K562 (cell line): ENCODE measurements around the gene RAI1. TPM values are rescaled to one million over a fixed set of nuclear protein-coding genes. Genes with fewer than 3 reads are reported as not detected.

Experiments used
- CREM ChIP-seq: IDR thresholded peaks from 2 replicates; pipeline ENCODE4 v1.6.1; 2014; ENCODE audit warnings: antibody characterized with exemption, low read depth
- L3MBTL2 ChIP-seq: fragments of 450-650 bp; IDR thresholded peaks from 2 replicates; pipeline ENCODE4 v1.6.1; 2016; ENCODE audit warnings: mild to moderate bottlenecking, moderate library complexity
- PML ChIP-seq: IDR thresholded peaks from 2 replicates; pipeline ENCODE4 v1.6.1; 2012; ENCODE audit warnings: low read length, inconsistent platforms
- PRMT5 ChIP-seq: sonication (generic); formaldehyde crosslinking; IDR thresholded peaks from 2 replicates; pipeline ENCODE4 v1.5.0; 2020; ENCODE audit warnings: missing genetic modification reagents
- ZFX ChIP-seq: sonication (generic); formaldehyde crosslinking; IDR thresholded peaks from 2 replicates; pipeline ENCODE4 v1.8.0; 2022; ENCODE audit warnings: mild to moderate bottlenecking, missing genetic modification reagents, moderate library complexity
- ZNF311 ChIP-seq: fragments of 250-450 bp; sonication (Bioruptor Pico); IDR thresholded peaks from 2 replicates; pipeline ENCODE4 v1.4.0; 2020; ENCODE audit warnings: mild to moderate bottlenecking, moderate library complexity
- polyA plus RNA-seq, 8 experiments: library from polyadenylated mRNA; depleted of rRNA in 4 of 8; stranded (reverse) in 5 of 8; unstranded in 3 of 8; fragments of >200 nt; fragmentation: Nextera tagmentation in 2 of 8; fragmentation: Illumina TruSeq in 1 of 8; extraction: Ambion mirVana in 2 of 8; extraction: Trizol in 1 of 8; gene quantifications; 2 replicates each; pipeline versions ENCODE4 v1.2.1 to v1.2.3, GENCODE V29; 2011 to 2014; ENCODE audit warnings: inconsistent platforms in 1 of 8, missing spikeins in 1 of 8
- total RNA-seq, 7 experiments: library from RNA; depleted of rRNA in 6 of 7; stranded (reverse); fragments of >200 nt in 6 of 7; fragmentation: Illumina TruSeq in 2 of 7; extraction: Trizol in 2 of 7; gene quantifications; 2 replicates each; pipeline versions ENCODE4 v1.2.1 to v1.2.3, GENCODE V29; 2011 to 2021; ENCODE audit warnings: low replicate concordance in 1 of 7
- TF ChIP-seq, protein P1 (sequence below): sonication (generic); formaldehyde crosslinking; IDR thresholded peaks from 2 replicates; pipeline ENCODE4 v1.8.0; 2023; ENCODE audit warnings: missing genetic modification reagents, mild to moderate bottlenecking, borderline replicate concordance
- TF ChIP-seq, protein P2 (sequence below): fragments of 250-450 bp; sonication (Bioruptor Pico); IDR thresholded peaks from 2 replicates; pipeline ENCODE4 v1.4.0; 2020; ENCODE audit warnings: mild to moderate bottlenecking, moderate library complexity, borderline replicate concordance
- TF ChIP-seq, protein P3 (sequence below): fragments of 450-650 bp; IDR thresholded peaks from 2 replicates; pipeline ENCODE4 v1.6.1; 2016; ENCODE audit warnings: mild to moderate bottlenecking, moderate library complexity

RAI1 gene
- total and polyA plus RNA-seq, 9 of the 15 experiments (the other 6 are each of a cell fraction or from before 2014, with no cell fraction given), result 0.68 to 19.9 (median 5.5) TPM

DNA sequence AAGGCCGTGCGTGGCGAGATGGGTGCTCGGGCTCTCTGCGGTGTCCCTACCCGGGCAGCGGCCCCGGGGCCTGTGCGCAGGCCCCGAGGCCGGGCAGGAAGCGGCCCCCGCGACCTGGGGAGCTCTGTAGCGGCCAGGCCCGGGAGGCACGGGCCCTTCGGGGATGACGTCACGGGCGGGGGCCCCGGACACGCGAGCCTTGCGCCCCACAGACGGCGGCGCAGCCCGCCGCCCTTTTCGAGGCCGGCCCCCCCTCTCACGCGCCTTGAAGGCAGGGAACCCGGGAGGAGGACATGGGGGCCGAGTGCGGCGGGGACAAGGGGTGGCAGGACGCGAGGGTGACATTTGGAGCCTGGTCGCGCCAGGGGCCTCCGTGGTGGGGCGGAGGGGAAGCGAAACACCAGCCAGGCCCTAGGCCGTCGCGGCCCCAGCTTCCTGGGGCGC, 1.1 kb downstream of the RAI1 start (continued):
- TF ChIP-seq, protein P1, sequence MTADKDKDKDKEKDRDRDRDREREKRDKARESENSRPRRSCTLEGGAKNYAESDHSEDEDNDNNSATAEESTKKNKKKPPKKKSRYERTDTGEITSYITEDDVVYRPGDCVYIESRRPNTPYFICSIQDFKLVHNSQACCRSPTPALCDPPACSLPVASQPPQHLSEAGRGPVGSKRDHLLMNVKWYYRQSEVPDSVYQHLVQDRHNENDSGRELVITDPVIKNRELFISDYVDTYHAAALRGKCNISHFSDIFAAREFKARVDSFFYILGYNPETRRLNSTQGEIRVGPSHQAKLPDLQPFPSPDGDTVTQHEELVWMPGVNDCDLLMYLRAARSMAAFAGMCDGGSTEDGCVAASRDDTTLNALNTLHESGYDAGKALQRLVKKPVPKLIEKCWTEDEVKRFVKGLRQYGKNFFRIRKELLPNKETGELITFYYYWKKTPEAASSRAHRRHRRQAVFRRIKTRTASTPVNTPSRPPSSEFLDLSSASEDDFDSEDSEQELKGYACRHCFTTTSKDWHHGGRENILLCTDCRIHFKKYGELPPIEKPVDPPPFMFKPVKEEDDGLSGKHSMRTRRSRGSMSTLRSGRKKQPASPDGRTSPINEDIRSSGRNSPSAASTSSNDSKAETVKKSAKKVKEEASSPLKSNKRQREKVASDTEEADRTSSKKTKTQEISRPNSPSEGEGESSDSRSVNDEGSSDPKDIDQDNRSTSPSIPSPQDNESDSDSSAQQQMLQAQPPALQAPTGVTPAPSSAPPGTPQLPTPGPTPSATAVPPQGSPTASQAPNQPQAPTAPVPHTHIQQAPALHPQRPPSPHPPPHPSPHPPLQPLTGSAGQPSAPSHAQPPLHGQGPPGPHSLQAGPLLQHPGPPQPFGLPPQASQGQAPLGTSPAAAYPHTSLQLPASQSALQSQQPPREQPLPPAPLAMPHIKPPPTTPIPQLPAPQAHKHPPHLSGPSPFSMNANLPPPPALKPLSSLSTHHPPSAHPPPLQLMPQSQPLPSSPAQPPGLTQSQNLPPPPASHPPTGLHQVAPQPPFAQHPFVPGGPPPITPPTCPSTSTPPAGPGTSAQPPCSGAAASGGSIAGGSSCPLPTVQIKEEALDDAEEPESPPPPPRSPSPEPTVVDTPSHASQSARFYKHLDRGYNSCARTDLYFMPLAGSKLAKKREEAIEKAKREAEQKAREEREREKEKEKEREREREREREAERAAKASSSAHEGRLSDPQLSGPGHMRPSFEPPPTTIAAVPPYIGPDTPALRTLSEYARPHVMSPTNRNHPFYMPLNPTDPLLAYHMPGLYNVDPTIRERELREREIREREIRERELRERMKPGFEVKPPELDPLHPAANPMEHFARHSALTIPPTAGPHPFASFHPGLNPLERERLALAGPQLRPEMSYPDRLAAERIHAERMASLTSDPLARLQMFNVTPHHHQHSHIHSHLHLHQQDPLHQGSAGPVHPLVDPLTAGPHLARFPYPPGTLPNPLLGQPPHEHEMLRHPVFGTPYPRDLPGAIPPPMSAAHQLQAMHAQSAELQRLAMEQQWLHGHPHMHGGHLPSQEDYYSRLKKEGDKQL (CRISPR knock-in tag), result no peak
- TF ChIP-seq PRMT5 (no peak), L3MBTL2 (peak; percentile 71), PML (no peak), CREM (peak; percentile 81), ZFX (CRISPR knock-in tag) (peak; percentile 79), ZNF311 (CRISPR knock-in tag) (no peak)
- TF ChIP-seq, protein P2, sequence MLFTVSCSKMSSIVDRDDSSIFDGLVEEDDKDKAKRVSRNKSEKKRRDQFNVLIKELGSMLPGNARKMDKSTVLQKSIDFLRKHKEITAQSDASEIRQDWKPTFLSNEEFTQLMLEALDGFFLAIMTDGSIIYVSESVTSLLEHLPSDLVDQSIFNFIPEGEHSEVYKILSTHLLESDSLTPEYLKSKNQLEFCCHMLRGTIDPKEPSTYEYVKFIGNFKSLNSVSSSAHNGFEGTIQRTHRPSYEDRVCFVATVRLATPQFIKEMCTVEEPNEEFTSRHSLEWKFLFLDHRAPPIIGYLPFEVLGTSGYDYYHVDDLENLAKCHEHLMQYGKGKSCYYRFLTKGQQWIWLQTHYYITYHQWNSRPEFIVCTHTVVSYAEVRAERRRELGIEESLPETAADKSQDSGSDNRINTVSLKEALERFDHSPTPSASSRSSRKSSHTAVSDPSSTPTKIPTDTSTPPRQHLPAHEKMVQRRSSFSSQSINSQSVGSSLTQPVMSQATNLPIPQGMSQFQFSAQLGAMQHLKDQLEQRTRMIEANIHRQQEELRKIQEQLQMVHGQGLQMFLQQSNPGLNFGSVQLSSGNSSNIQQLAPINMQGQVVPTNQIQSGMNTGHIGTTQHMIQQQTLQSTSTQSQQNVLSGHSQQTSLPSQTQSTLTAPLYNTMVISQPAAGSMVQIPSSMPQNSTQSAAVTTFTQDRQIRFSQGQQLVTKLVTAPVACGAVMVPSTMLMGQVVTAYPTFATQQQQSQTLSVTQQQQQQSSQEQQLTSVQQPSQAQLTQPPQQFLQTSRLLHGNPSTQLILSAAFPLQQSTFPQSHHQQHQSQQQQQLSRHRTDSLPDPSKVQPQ (CRISPR knock-in tag), result no peak
- TF ChIP-seq, protein P3, sequence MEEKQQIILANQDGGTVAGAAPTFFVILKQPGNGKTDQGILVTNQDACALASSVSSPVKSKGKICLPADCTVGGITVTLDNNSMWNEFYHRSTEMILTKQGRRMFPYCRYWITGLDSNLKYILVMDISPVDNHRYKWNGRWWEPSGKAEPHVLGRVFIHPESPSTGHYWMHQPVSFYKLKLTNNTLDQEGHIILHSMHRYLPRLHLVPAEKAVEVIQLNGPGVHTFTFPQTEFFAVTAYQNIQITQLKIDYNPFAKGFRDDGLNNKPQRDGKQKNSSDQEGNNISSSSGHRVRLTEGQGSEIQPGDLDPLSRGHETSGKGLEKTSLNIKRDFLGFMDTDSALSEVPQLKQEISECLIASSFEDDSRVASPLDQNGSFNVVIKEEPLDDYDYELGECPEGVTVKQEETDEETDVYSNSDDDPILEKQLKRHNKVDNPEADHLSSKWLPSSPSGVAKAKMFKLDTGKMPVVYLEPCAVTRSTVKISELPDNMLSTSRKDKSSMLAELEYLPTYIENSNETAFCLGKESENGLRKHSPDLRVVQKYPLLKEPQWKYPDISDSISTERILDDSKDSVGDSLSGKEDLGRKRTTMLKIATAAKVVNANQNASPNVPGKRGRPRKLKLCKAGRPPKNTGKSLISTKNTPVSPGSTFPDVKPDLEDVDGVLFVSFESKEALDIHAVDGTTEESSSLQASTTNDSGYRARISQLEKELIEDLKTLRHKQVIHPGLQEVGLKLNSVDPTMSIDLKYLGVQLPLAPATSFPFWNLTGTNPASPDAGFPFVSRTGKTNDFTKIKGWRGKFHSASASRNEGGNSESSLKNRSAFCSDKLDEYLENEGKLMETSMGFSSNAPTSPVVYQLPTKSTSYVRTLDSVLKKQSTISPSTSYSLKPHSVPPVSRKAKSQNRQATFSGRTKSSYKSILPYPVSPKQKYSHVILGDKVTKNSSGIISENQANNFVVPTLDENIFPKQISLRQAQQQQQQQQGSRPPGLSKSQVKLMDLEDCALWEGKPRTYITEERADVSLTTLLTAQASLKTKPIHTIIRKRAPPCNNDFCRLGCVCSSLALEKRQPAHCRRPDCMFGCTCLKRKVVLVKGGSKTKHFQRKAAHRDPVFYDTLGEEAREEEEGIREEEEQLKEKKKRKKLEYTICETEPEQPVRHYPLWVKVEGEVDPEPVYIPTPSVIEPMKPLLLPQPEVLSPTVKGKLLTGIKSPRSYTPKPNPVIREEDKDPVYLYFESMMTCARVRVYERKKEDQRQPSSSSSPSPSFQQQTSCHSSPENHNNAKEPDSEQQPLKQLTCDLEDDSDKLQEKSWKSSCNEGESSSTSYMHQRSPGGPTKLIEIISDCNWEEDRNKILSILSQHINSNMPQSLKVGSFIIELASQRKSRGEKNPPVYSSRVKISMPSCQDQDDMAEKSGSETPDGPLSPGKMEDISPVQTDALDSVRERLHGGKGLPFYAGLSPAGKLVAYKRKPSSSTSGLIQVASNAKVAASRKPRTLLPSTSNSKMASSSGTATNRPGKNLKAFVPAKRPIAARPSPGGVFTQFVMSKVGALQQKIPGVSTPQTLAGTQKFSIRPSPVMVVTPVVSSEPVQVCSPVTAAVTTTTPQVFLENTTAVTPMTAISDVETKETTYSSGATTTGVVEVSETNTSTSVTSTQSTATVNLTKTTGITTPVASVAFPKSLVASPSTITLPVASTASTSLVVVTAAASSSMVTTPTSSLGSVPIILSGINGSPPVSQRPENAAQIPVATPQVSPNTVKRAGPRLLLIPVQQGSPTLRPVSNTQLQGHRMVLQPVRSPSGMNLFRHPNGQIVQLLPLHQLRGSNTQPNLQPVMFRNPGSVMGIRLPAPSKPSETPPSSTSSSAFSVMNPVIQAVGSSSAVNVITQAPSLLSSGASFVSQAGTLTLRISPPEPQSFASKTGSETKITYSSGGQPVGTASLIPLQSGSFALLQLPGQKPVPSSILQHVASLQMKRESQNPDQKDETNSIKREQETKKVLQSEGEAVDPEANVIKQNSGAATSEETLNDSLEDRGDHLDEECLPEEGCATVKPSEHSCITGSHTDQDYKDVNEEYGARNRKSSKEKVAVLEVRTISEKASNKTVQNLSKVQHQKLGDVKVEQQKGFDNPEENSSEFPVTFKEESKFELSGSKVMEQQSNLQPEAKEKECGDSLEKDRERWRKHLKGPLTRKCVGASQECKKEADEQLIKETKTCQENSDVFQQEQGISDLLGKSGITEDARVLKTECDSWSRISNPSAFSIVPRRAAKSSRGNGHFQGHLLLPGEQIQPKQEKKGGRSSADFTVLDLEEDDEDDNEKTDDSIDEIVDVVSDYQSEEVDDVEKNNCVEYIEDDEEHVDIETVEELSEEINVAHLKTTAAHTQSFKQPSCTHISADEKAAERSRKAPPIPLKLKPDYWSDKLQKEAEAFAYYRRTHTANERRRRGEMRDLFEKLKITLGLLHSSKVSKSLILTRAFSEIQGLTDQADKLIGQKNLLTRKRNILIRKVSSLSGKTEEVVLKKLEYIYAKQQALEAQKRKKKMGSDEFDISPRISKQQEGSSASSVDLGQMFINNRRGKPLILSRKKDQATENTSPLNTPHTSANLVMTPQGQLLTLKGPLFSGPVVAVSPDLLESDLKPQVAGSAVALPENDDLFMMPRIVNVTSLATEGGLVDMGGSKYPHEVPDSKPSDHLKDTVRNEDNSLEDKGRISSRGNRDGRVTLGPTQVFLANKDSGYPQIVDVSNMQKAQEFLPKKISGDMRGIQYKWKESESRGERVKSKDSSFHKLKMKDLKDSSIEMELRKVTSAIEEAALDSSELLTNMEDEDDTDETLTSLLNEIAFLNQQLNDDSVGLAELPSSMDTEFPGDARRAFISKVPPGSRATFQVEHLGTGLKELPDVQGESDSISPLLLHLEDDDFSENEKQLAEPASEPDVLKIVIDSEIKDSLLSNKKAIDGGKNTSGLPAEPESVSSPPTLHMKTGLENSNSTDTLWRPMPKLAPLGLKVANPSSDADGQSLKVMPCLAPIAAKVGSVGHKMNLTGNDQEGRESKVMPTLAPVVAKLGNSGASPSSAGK, result peak; percentile 55; the same call in 1 of the 2 replicates
